GM18502 (cell line): ENCODE measurements around the gene PRR15.

Experiments used
- ATAC-seq: cut with Tn5 transposase; IDR thresholded peaks from one replicate; pipeline ENCODE4 v1.9.1; 2021; ENCODE audit warnings: mild to moderate bottlenecking; ENCODE audit not compliant: unreplicated experiment, poor library complexity

Gene PRR15

GRCh38 chr7:29607889-29608288 is 44.3 kb downstream of the PRR15 start:
- no peak for ATAC-seq

GRCh38 chr7:29609162-29610037 is 45.8 kb downstream of the PRR15 start:
- ATAC-seq, result no peak

DNA sequence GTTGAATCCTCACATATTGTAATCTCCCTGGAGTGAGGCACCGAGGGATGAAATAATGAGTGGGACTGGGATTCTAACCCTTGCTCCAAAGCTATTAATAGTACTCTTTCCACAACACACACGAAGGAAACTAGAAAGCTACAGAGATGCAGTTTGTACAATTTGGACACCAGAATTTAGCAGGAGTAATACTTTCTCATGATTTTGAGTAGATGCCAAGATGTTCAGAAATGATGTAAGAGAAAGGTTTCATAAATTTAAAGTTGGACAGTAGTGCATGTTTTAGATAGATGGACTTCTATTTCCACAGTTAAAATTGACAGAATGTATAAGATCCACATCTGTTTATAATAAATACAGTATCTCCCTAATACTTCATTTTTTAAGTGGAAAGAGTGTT is 46.5 kb downstream of the PRR15 start:
- ATAC-seq, result no peak

GRCh38 chr7:29611941-29612544 is 48.4 kb downstream of the PRR15 start:
- no peak for ATAC-seq

GRCh38 chr7:29612596-29612995 is 49.0 kb downstream of the PRR15 start:
- no peak for ATAC-seq

DNA sequence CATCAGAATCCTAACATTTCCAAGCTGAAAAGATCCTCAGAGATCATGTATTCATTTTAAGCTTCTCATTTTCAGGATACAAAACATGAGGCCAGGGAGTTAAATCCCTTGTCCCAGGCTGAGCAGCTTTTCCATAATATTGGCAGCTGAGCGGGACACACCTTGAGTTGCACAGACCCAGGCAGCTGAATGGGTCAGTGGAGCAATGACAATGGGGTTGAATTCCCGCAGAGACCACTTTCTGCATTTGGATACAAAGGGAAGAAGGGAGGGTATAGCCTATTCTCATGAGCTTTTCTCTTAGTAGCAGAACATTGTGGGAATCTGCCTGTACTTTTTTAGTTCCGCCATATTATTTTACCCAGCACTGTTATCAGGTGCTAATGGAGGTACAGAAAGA is 49.5 kb downstream of the PRR15 start:
- no peak for ATAC-seq

DNA sequence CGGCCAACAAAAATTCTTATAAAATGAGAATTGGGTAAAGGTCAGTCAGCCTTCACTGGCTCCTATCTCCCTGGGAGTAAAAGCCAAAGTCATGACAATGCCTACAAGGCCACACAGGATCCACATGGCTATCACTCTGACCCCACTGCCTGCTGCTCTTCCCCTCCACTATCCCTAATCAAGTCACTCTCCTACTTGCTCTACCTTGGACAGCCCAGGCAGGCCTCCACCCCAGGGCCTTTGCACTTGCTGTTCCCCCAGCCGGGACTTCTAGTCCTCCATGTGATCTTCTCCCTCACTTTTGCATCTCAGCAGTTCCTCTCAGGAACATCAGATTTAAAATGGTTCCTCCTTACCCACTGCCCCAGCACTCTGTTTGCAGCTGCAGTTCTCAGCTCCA is 50.6 kb downstream of the PRR15 start:
- no peak for ATAC-seq
